CD4-positive, alpha-beta T cell treated with Interleukin-12 subunit alpha and Interleukin-12 subunit beta, for 1 hour (primary cell): Measurements from ENCODE around the gene ABCC10.
"Not testable (repeated sequence)": the region's sequence is repeated elsewhere in the genome, so short reads cannot be mapped to it uniquely, and the experiment has no call there.

Experiments used
- DNase-seq: peaks from one replicate; pipeline ENCODE4 v3.0.0-alpha.2; 2020

Gene ABCC10

GRCh38 chr6:43450699-43451131 lies 23.4 kb downstream of the ABCC10 start:
- no peak for DNase-seq

GRCh38 chr6:43451348-43451747 lies 24.0 kb downstream of the ABCC10 start:
- DNase-seq = no peak

GRCh38 chr6:43451939-43452338 lies 24.6 kb downstream of the ABCC10 start:
- DNase-seq = no peak

- no peak for DNase-seq
Measured at GRCh38 chr6:43452896-43453295, 25.6 kb downstream of the ABCC10 start.

GRCh38 chr6:43453831-43454230 lies 26.5 kb downstream of the ABCC10 start:
- DNase-seq = no peak

GRCh38 chr6:43454290-43454695 lies 27.0 kb downstream of the ABCC10 start:
- DNase-seq = peak; percentile 67

- peak; percentile 33 for DNase-seq
Measured at GRCh38 chr6:43454696-43455530, 27.6 kb downstream of the ABCC10 start.

GRCh38 chr6:43455531-43456428 lies 28.4 kb downstream of the ABCC10 start, which contains the start of gene DLK2:
DLK2 (minus strand) TSS chr6:43455548; CDS start chr6:43454825, 723 bp downstream.
- peak; percentile 50 for DNase-seq

GRCh38 chr6:43457643-43458042 lies 30.3 kb downstream of the ABCC10 start:
- DNase-seq = no peak

- DNase-seq = not testable (repeated sequence)
Measured at GRCh38 chr6:43458154-43458553, 30.8 kb downstream of the ABCC10 start.

GRCh38 chr6:43459535-43459934 lies 32.2 kb downstream of the ABCC10 start:
- DNase-seq = no peak

- DNase-seq = no peak
Measured at GRCh38 chr6:43460032-43460431, 32.7 kb downstream of the ABCC10 start.

- DNase-seq = no peak
Measured at GRCh38 chr6:43461936-43462335, 34.6 kb downstream of the ABCC10 start.

GRCh38 chr6:43464337-43464736 lies 37.0 kb downstream of the ABCC10 start:
- DNase-seq = no peak

- DNase-seq = no peak
Measured at GRCh38 chr6:43465948-43466347, 38.6 kb downstream of the ABCC10 start.

- DNase-seq = not testable (repeated sequence)
Measured at GRCh38 chr6:43467265-43467664, 39.9 kb downstream of the ABCC10 start.

- no peak for DNase-seq
Measured at GRCh38 chr6:43467752-43468151, 40.4 kb downstream of the ABCC10 start.

GRCh38 chr6:43468240-43468639 lies 40.9 kb downstream of the ABCC10 start:
- DNase-seq = no peak

- DNase-seq = no peak
Measured at GRCh38 chr6:43468748-43469681, 41.7 kb downstream of the ABCC10 start.

- no peak for DNase-seq
Measured at GRCh38 chr6:43469947-43470346, 42.6 kb downstream of the ABCC10 start.

- DNase-seq = no peak
Measured at GRCh38 chr6:43471399-43471798, 44.1 kb downstream of the ABCC10 start.

GRCh38 chr6:43472515-43472914 lies 45.2 kb downstream of the ABCC10 start:
- no peak for DNase-seq

- no peak for DNase-seq
Measured at GRCh38 chr6:43475516-43475915, 48.2 kb downstream of the ABCC10 start.
